ENCODE data around the gene ZKSCAN3. TPM values are rescaled to one million over a fixed set of nuclear protein-coding genes. Genes with fewer than 3 reads are reported as not detected.

ZKSCAN3 gene
- total RNA-seq, 1 donor, result 4.7 TPM

DNA sequence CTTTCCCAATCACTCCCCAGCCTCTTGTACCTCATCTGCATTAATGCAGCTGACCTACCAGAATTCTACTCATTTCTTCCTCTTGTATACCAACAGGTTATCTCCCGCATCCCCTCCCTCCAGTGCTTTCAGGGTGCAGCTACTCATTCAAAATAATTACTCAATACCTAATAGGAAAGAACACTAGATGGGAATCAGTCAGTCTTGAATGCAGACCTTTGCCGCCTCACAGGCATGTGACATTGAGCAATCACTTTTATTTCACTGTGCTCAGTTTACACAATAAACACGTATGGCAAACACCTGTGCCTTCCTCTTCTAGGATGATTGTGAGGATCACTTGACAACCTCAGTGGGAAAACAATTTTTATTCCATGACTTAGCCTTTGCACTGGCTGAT, 27.1 kb upstream of the ZKSCAN3 start:
- no peak overlapping the region for H3K4me3 ChIP-seq (ENCODE audit: low read depth, low read length)
- no peak for DNase-seq (ENCODE audit: low read depth)
- TF ChIP-seq, protein P1, sequence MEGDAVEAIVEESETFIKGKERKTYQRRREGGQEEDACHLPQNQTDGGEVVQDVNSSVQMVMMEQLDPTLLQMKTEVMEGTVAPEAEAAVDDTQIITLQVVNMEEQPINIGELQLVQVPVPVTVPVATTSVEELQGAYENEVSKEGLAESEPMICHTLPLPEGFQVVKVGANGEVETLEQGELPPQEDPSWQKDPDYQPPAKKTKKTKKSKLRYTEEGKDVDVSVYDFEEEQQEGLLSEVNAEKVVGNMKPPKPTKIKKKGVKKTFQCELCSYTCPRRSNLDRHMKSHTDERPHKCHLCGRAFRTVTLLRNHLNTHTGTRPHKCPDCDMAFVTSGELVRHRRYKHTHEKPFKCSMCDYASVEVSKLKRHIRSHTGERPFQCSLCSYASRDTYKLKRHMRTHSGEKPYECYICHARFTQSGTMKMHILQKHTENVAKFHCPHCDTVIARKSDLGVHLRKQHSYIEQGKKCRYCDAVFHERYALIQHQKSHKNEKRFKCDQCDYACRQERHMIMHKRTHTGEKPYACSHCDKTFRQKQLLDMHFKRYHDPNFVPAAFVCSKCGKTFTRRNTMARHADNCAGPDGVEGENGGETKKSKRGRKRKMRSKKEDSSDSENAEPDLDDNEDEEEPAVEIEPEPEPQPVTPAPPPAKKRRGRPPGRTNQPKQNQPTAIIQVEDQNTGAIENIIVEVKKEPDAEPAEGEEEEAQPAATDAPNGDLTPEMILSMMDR (IDR thresholded peaks at IDR 0.05; ENCODE audit: insufficient read depth, low read depth, low read length), result no peak

DNA sequence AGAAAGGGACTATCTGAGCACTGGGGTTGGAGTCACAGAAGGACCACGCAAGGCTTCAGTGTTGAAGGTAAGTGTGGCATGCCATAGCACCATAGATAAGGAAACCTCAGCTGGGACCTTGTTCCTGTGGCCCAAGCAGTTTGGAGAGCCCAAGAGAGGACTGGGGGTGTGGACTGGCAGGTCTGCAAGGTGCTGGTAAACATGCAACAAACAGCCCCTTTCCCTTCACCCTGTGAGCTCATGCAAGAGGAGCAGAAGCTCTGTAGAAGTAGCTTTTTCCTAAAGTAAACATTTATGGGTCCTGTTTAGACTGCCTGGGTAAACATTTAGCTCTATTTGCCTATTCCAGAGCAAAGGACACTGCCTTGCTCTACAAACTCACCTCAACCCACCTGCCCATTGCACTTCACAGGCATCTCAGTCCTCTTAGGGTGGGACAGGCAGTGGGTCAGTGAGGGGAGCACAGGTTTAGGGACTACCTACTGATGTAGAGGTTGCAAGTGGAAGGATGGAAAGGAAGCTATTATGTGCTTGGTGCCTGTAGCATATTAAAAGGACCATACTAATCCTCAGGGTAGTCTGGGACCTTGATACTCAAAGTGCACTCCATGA, 25.8 kb upstream of the ZKSCAN3 start:
- no peak for DNase-seq (ENCODE audit: low read depth)
- no peak overlapping the region for H3K4me3 ChIP-seq (ENCODE audit: low read depth, low read length)
- TF ChIP-seq, protein P1 (IDR thresholded peaks at IDR 0.05; ENCODE audit: insufficient read depth, low read depth, low read length), result no peak

DNA sequence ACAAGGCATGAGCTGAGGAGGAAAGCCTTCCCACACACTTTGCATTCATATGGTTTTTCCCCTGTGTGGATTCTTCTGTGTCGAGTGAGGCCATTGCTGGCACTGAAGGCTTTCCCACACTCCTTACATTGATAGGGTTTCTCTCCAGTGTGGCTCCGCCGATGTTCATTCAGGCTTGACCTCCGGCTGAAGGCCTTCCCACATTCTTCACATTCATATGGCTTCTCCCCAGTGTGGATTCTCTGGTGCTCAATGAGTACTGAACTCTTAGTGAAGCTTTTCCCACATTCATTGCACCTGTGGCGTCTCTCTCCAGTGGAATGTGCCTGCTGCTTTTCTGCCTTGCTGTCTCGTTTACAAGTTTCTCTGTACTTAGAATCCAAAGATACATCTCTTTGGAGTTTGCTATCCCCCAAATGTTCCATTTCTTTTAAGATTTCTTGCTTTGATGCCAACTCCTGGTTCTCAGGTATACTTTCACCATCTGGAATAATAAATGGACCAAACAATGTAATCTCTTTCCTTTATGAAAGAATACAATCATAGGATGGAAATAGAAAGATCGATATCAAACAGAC, 23.3 kb upstream of the ZKSCAN3 start:
- TF ChIP-seq, protein P1 (IDR thresholded peaks at IDR 0.05; ENCODE audit: insufficient read depth, low read depth, low read length), result no peak
- no peak overlapping the region for H3K4me3 ChIP-seq (ENCODE audit: low read depth, low read length)
- no peak for DNase-seq (ENCODE audit: low read depth)

DNA sequence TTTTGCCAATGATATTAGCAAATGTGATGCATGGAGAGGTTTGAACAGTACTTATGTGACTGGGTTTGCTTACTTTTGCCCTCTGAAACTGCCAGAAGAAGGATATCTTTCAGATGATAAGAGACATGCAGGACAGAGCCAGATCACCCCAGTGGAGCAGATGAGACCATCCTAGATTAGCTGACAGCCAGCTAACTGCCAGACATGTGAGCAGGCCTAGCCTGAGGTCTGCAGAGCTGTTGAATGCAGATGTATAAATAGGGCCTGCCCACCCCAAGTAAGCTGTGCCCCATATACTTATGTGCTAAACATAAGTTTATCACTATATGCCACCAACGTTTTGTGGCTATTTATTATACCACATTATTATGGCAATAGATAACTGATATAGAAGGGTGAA, 19.7 kb upstream of the ZKSCAN3 start:
- TF ChIP-seq, protein P1 (IDR thresholded peaks at IDR 0.05; ENCODE audit: insufficient read depth, low read depth, low read length), result no peak
- no peak overlapping the region for H3K4me3 ChIP-seq (ENCODE audit: low read depth, low read length)
- no peak for DNase-seq (ENCODE audit: low read depth)

DNA sequence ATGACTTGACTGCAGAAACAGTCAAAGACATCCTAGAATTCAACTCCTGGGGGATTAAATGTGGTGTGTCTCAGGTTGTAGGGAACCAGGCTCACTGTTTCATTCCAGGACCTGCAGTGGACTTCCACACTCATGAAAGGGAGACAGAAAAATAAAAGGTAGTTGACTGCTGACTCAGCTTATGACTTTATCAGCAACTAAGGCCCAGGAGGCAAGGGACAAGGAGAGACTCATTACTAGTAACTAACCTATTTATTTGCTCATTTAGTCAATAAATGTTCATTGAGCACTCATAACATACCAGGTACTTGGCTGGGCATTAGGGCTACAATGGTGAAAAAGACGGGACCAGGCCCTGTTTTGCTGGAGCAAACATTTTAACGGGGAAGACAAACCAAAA, 16.7 kb upstream of the ZKSCAN3 start:
- H3K4me3 ChIP-seq (ENCODE audit: low read depth, low read length), result no peak overlapping the region
- no peak for DNase-seq (ENCODE audit: low read depth)
- TF ChIP-seq, protein P1 (IDR thresholded peaks at IDR 0.05; ENCODE audit: insufficient read depth, low read depth, low read length), result no peak

DNA sequence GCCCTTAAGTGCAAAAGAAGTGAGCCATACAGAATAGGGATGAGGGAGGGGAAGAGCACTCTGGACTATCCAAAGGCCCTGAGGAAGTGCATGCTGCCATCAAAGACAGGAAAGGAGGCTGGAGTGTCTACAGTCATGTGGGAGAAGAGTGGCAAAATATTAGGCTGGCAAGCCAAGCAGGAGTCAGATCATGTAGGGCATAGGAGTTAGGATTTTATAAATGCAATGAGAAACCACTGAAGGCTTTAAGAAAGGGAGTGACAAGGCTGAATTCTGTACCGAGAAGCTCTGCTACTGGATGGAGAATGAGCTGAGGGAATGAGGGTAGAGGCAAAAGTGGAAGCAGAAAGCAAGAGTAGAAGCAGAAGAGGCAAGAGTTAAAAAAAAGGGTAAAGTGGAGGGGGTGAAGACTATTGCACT, 16.1 kb upstream of the ZKSCAN3 start:
- DNase-seq (ENCODE audit: low read depth), result no peak
- TF ChIP-seq, protein P1 (IDR thresholded peaks at IDR 0.05; ENCODE audit: insufficient read depth, low read depth, low read length), result no peak
- no peak overlapping the region for H3K4me3 ChIP-seq (ENCODE audit: low read depth, low read length)
